DOHH2 (cell line): ENCODE data around the gene SLC22A1.

Experiments used
- CTCF ChIP-seq: fragments of 200-600 bp; sonication (generic); IDR thresholded peaks from one replicate; pipeline ENCODE4 v1.5.1; 2014; ENCODE audit warnings: antibody characterized with exemption, mild to moderate bottlenecking, low read depth, low read length; ENCODE audit not compliant: poor library complexity, severe bottlenecking
- EZH2phosphoT487 ChIP-seq: fragments of 200-600 bp; sonication (generic); IDR thresholded peaks from 2 replicates; pipeline ENCODE4 v1.6.1; 2017; ENCODE audit warnings: borderline replicate concordance, mild to moderate bottlenecking, antibody characterized with exemption, low read length, moderate library complexity, mixed read lengths

GRCh38 chr6:160137130-160137988 lies 15.7 kb downstream of the SLC22A1 start:
- no peak for TF ChIP-seq CTCF
- no peak for TF ChIP-seq EZH2phosphoT487
